LNCAP (cell line): ENCODE results near the gene HSPA12B.

Experiments
- TF ChIP-seq, protein P1 (sequence below): fragments of 450-650 bp; IDR thresholded peaks from 2 replicates; pipeline ENCODE4 v1.5.1; 2017; ENCODE audit warnings: mild to moderate bottlenecking

HSPA12B gene

GRCh38 chr20:3691306-3691705 is 41.2 kb upstream of the HSPA12B start:
- TF ChIP-seq, protein P1, sequence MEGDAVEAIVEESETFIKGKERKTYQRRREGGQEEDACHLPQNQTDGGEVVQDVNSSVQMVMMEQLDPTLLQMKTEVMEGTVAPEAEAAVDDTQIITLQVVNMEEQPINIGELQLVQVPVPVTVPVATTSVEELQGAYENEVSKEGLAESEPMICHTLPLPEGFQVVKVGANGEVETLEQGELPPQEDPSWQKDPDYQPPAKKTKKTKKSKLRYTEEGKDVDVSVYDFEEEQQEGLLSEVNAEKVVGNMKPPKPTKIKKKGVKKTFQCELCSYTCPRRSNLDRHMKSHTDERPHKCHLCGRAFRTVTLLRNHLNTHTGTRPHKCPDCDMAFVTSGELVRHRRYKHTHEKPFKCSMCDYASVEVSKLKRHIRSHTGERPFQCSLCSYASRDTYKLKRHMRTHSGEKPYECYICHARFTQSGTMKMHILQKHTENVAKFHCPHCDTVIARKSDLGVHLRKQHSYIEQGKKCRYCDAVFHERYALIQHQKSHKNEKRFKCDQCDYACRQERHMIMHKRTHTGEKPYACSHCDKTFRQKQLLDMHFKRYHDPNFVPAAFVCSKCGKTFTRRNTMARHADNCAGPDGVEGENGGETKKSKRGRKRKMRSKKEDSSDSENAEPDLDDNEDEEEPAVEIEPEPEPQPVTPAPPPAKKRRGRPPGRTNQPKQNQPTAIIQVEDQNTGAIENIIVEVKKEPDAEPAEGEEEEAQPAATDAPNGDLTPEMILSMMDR, result no peak

- TF ChIP-seq, protein P1, result no peak
Observed at GRCh38 chr20:3691897-3692296, 40.6 kb upstream of the HSPA12B start.

- TF ChIP-seq, protein P1, result no peak
Observed at GRCh38 chr20:3692706-3693294, 39.7 kb upstream of the HSPA12B start.

DNA sequence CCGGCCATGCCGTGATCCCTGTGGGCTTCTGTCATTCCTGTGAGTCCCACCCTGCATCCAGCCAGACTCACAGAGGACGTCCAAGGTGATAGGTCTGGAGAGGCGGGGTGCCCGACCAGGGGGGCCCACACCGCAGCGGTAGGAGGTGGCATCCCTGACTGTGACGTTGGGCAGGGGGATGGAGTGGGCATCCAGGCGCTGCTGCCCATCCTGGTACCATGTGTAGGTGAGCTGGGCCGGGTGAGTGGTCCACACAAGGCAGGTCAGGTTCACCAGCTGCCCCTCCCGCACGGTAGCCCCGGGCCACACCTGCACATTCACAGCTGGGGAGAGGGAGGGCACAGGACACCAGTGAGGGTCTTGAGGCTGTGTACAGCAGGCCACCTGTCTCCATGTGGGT is 39.1 kb upstream of the HSPA12B start:
- TF ChIP-seq, protein P1, result no peak

GRCh38 chr20:3694864-3695263 is 37.6 kb upstream of the HSPA12B start:
- TF ChIP-seq, protein P1, result no peak

DNA sequence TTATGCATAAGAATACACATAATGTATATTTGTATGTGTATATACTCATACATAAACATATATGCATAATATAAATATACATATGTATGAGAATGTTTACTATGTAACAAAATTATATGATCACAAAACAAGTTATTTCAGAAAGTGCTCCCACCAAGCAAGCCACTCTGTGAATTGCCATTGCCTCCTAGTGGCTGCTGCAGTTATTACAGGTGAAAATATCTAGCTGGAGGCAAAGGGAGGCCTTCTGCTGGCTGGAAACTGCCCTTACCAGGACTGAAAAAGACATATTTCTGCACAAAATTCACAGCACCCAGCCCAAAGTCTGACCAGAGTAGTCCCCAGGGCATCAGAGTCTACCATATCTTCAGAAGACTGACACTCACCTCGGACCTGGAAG is 36.3 kb upstream of the HSPA12B start:
- TF ChIP-seq, protein P1, result peak; percentile 61

DNA sequence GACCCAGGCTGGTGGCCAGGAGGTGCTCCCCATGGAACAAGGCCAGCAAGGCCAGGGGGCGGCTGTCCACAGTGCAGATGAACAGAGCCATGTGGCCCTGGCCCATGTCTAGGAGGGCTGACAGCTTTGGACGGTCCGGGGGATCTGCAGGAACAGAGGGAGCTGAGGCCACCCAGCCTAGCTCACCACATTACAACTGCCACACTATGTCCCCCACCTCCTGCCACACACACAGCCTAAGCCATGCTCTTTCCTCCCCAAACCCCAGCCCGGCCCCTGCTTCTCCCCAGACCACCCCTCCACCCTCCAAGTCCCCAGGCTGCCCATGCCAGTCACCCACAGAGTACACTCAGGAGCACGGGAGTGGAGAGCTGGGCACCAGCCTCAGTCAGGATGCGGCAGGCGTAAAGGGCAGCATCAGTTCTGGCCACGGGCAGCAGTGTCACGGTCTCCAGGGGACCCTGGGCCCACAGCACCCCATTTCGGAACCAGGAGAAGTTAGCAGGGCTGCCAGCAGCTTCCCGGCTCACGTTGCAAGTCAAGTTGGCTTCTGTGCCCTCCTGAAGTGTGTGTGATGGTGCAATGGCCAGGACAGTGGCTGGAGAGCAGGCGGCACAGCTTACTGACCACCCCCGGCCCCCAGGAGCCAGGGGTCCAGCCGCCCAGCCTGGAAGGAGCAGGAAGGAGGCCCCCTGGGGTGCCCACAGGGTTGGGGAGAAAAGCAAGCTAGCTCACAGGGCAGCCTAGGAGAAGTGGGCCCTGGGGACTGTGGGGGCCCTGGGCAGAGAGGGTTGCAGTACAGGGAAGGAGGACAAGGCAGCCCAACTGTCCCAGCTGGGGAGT is 35.5 kb upstream of the HSPA12B start:
- TF ChIP-seq, protein P1, result no peak
